ENCODE measurements around the gene C16orf78. TPM values are rescaled to one million over a fixed set of nuclear protein-coding genes. Genes with fewer than 3 reads are reported as not detected.

C16orf78 gene
- total and polyA plus RNA-seq, 4 donors = not detected

GRCh38 chr16:49399594-49400364 is 26.2 kb downstream of the C16orf78 start:
- DNase-seq = no peak
- ATAC-seq (ENCODE audit: insufficient read depth, low FRiP score) = no peak
- H3K27me3 ChIP-seq (ENCODE audit: control insufficient read depth in 3 of 3, insufficient read depth in 3 of 3, low read length in 2 of 3) = peaks cover 0 to 3% (median 3%) of the 10 kb centered on the region in 3 donors
- WGBS, 2 donors = 78 to 82% methylated on average over 9 of the region's 9 CpGs
- H3K4me1 ChIP-seq (ENCODE audit: control insufficient read depth in 5 of 5, insufficient read depth in 5 of 5, low read length in 5 of 5) = no peaks in the 10 kb centered on the region
- no peak overlapping the region for H3K9ac ChIP-seq (ENCODE audit: insufficient read depth in 1 of 2, low read length in 2 of 2)
- no peaks in the 10 kb centered on the region for H3K36me3 ChIP-seq (ENCODE audit: control insufficient read depth in 4 of 4, insufficient read depth in 4 of 4, low read length in 4 of 4)
- TF ChIP-seq, protein P1, sequence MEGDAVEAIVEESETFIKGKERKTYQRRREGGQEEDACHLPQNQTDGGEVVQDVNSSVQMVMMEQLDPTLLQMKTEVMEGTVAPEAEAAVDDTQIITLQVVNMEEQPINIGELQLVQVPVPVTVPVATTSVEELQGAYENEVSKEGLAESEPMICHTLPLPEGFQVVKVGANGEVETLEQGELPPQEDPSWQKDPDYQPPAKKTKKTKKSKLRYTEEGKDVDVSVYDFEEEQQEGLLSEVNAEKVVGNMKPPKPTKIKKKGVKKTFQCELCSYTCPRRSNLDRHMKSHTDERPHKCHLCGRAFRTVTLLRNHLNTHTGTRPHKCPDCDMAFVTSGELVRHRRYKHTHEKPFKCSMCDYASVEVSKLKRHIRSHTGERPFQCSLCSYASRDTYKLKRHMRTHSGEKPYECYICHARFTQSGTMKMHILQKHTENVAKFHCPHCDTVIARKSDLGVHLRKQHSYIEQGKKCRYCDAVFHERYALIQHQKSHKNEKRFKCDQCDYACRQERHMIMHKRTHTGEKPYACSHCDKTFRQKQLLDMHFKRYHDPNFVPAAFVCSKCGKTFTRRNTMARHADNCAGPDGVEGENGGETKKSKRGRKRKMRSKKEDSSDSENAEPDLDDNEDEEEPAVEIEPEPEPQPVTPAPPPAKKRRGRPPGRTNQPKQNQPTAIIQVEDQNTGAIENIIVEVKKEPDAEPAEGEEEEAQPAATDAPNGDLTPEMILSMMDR (IDR thresholded peaks at IDR 0.05; ENCODE audit: control extremely low read depth, extremely low read depth) = no peak
- no peak overlapping the region for H3K27ac ChIP-seq (ENCODE audit: low read depth in 1 of 2, low read length in 1 of 2)
- peaks cover 0 to 10% (median 1%) of the 10 kb centered on the region in 4 donors for H3K9me3 ChIP-seq (ENCODE audit: control insufficient read depth in 4 of 4, insufficient read depth in 3 of 4, low read length in 3 of 4)
- H3K4me3 ChIP-seq = no peak overlapping the region

- TF ChIP-seq, protein P1 (IDR thresholded peaks at IDR 0.05; ENCODE audit: control extremely low read depth, extremely low read depth) = no peak
- no peak overlapping the region for H3K27ac ChIP-seq (ENCODE audit: low read depth in 1 of 2, low read length in 1 of 2)
- no peak for ATAC-seq (ENCODE audit: insufficient read depth, low FRiP score)
- peaks cover 0 to 10% (median 1%) of the 10 kb centered on the region in 4 donors for H3K9me3 ChIP-seq (ENCODE audit: control insufficient read depth in 4 of 4, insufficient read depth in 3 of 4, low read length in 3 of 4)
- H3K27me3 ChIP-seq (ENCODE audit: control insufficient read depth in 3 of 3, insufficient read depth in 3 of 3, low read length in 2 of 3) = peaks cover 0 to 3% (median 0%) of the 10 kb centered on the region in 3 donors
- no peak overlapping the region for H3K9ac ChIP-seq (ENCODE audit: insufficient read depth in 1 of 2, low read length in 2 of 2)
- H3K4me3 ChIP-seq = no peak overlapping the region
- H3K4me1 ChIP-seq (ENCODE audit: control insufficient read depth in 5 of 5, insufficient read depth in 5 of 5, low read length in 5 of 5) = no peaks in the 10 kb centered on the region
- no peak for DNase-seq
- H3K36me3 ChIP-seq (ENCODE audit: control insufficient read depth in 4 of 4, insufficient read depth in 4 of 4, low read length in 4 of 4) = no peaks in the 10 kb centered on the region
- 93 to 95% methylated on average over 7 of the region's 7 CpGs for WGBS, 2 donors
Observed at GRCh38 chr16:49400611-49401010, 27.0 kb downstream of the C16orf78 start.

DNA sequence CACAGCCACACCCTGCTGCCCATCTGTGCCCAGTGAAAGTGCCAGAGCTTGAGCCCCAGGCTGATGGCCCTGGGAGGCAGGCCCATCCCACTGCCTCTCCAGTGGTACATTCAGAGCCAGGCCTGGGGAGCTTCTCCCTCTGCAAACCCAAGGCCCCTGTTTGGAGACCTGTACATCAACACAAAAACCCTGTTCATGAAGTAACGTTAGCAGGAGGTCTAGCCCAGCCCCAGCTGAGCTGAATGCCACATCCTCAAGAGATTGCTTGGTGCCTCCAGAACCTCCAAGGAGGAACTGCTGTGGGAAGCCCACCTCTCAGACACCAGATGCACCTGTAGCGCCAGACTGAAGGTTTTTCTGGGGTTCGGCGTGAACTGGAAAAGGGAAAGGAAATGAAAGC is 31.5 kb downstream of the C16orf78 start:
- ATAC-seq (ENCODE audit: insufficient read depth, low FRiP score) (no peak), DNase-seq (no peak)
- H3K9ac ChIP-seq (ENCODE audit: insufficient read depth in 1 of 2, low read length in 2 of 2) = no peak overlapping the region
- TF ChIP-seq, protein P1 (IDR thresholded peaks at IDR 0.05; ENCODE audit: control extremely low read depth, extremely low read depth) = no peak
- H3K4me1 ChIP-seq (ENCODE audit: control insufficient read depth in 5 of 5, insufficient read depth in 5 of 5, low read length in 5 of 5) = peaks cover 0 to 3% (median 0%) of the 10 kb centered on the region in 5 donors
- no peak overlapping the region for H3K27ac ChIP-seq (ENCODE audit: low read depth in 1 of 2, low read length in 1 of 2)
- H3K36me3 ChIP-seq (ENCODE audit: control insufficient read depth in 4 of 4, insufficient read depth in 4 of 4, low read length in 4 of 4) = no peaks in the 10 kb centered on the region
- H3K9me3 ChIP-seq (ENCODE audit: control insufficient read depth in 4 of 4, insufficient read depth in 3 of 4, low read length in 3 of 4) = peaks cover 0 to 7% (median 1%) of the 10 kb centered on the region in 4 donors
- 81 to 86% methylated on average over 4 of the region's 4 CpGs for WGBS, 2 donors
- H3K27me3 ChIP-seq (ENCODE audit: control insufficient read depth in 3 of 3, insufficient read depth in 3 of 3, low read length in 2 of 3) = no peaks in the 10 kb centered on the region
- no peak overlapping the region for H3K4me3 ChIP-seq
